SU-DHL-6 (cell line): ENCODE measurements around the gene DMP1.

ENCODE experiments used
- H2AFZ ChIP-seq: fragments of 200-600 bp; sonication (generic); 2 replicates; pipeline ENCODE4 v1.6.1; 2014; ENCODE audit warnings: low read depth, mild to moderate bottlenecking, moderate library complexity, mixed read lengths, antibody characterized with exemption, low read length; ENCODE audit not compliant: severe bottlenecking
- H3F3A ChIP-seq: fragments of 200-600 bp; shearing (Covaris generic); 2 replicates; pipeline ENCODE4 v1.6.0; 2016; ENCODE audit warnings: antibody characterized with exemption, mild to moderate bottlenecking; ENCODE audit not compliant: insufficient read depth
- H3K27ac ChIP-seq: fragments of 200-600 bp; sonication (generic); 2 replicates; pipeline ENCODE4 v1.5.1; 2016; ENCODE audit warnings: low read depth, mild to moderate bottlenecking, low read length, moderate library complexity, mixed read lengths
- H3K27me3 ChIP-seq: fragments of 200-600 bp; sonication (generic), shearing (Covaris generic); 2 replicates; pipeline ENCODE4 v1.6.0; 2014; ENCODE audit warnings: mild to moderate bottlenecking, low read length
- H3K36me3 ChIP-seq: fragments of 200-600 bp; sonication (generic); 2 replicates; pipeline ENCODE4 v1.6.1; 2014; ENCODE audit warnings: mild to moderate bottlenecking, low read length, mixed read lengths
- H3K4me2 ChIP-seq: fragments of 300-600, 200-600 bp; shearing (Covaris generic), sonication (generic); 2 replicates; pipeline ENCODE4 v1.6.0; 2014; ENCODE audit warnings: low read length, low read depth, mild to moderate bottlenecking; ENCODE audit not compliant: poor library complexity, severe bottlenecking
- H3K4me3 ChIP-seq: fragments of 200-600 bp; sonication (generic); 2 replicates; pipeline ENCODE4 v1.5.1; 2014; ENCODE audit warnings: antibody characterized with exemption, low read length, mild to moderate bottlenecking, mixed read lengths; ENCODE audit not compliant: insufficient read depth, poor library complexity, severe bottlenecking
- H3K79me2 ChIP-seq: fragments of 200-600 bp; sonication (generic); 2 replicates; pipeline ENCODE4 v1.6.1; 2014; ENCODE audit warnings: mild to moderate bottlenecking, low read length, moderate library complexity; ENCODE audit not compliant: insufficient read depth
- H3K9ac ChIP-seq: fragments of 200-600 bp; sonication (generic); 2 replicates; pipeline ENCODE4 v1.7.0; 2014; ENCODE audit warnings: mild to moderate bottlenecking, low read length
- H3K9me2 ChIP-seq: fragments of 200-600 bp; sonication (generic); replicated peaks from 2 replicates; pipeline ENCODE4 v1.6.1; 2014; ENCODE audit warnings: low read length; ENCODE audit not compliant: insufficient read depth
- H3K9me3 ChIP-seq: fragments of 200-600 bp; sonication (generic); 2 replicates; pipeline ENCODE4 v1.6.1; 2014; ENCODE audit warnings: low read length, mixed read lengths; ENCODE audit not compliant: insufficient read depth
- H4K20me1 ChIP-seq: fragments of 200-600 bp; sonication (generic); 2 replicates; pipeline ENCODE4 v1.6.1; 2014; ENCODE audit warnings: low read depth, mild to moderate bottlenecking, antibody characterized with exemption, low read length, moderate library complexity, mixed read lengths
- CTCF ChIP-seq: fragments of 200-600 bp; sonication (generic); IDR thresholded peaks from one replicate; pipeline ENCODE4 v1.5.1; 2017; ENCODE audit warnings: antibody characterized with exemption, mild to moderate bottlenecking, low read length, moderate library complexity; ENCODE audit not compliant: insufficient read depth, poor library complexity, severe bottlenecking
- EZH2phosphoT487 ChIP-seq: fragments of 200-600 bp; sonication (generic), shearing (Covaris generic); conservative IDR thresholded peaks from 2 replicates; pipeline ENCODE4 v1.6.1; 2018; ENCODE audit warnings: mild to moderate bottlenecking, antibody characterized with exemption, low read length, moderate library complexity, mixed read lengths

The DMP1 gene

DNA sequence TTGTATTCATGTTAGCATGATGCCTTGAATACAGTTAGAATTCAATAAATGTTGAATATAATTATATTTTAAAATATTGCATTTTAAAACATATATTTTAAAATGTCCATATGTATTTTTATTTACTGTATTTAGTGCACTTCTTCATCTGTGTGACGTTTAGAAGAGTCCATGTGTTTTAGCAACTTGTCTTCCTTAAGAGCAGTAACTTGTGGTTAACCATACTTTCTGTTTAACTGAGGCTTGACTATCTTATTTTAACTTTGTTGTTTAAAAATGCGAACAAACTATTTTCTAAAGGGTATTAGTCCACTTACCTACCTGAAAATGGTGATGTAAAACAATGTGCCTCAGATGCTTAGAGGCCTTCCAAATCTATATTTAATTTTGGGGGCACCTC lies 858 bp downstream of the DMP1 start:
- H3K36me3 ChIP-seq: no peaks in the 10 kb centered on the region
- no peaks in the 10 kb centered on the region for H4K20me1 ChIP-seq
- no peak overlapping the region for H3K9ac ChIP-seq
- no peaks in the 10 kb centered on the region for H3K9me2 ChIP-seq
- no peaks in the 10 kb centered on the region for H3K27me3 ChIP-seq
- no peak overlapping the region for H3K4me3 ChIP-seq
- no peaks in the 10 kb centered on the region for H3K9me3 ChIP-seq
- H2AFZ ChIP-seq: no peak overlapping the region
- H3K79me2 ChIP-seq: no peaks in the 10 kb centered on the region
- no peak overlapping the region for H3K4me2 ChIP-seq
- no peak for TF ChIP-seq CTCF
- TF ChIP-seq EZH2phosphoT487: no peak
- H3K27ac ChIP-seq: no peak overlapping the region
- no peaks in the 10 kb centered on the region for H3F3A ChIP-seq

DNA sequence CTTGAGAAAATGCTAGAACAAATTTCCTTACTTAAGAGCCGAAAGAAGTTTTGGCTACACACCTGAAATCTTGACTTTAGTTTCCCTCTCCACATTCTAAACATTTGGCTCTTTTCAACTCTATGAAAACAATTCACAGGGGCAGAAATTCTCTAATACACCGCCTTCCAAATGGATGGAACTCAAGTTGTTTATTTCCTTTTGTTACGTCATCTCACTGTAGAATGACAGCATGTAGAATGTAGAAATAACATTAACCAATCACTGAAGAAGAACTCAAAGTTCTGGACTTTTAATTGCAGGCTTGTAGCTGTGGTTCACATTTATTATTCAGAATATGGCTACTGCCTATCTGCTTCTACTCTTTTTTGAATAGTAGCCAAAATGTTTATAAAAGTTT lies 1.9 kb downstream of the DMP1 start:
- TF ChIP-seq CTCF: no peak
- no peak for TF ChIP-seq EZH2phosphoT487
- H3K27ac ChIP-seq: no peak overlapping the region

DNA sequence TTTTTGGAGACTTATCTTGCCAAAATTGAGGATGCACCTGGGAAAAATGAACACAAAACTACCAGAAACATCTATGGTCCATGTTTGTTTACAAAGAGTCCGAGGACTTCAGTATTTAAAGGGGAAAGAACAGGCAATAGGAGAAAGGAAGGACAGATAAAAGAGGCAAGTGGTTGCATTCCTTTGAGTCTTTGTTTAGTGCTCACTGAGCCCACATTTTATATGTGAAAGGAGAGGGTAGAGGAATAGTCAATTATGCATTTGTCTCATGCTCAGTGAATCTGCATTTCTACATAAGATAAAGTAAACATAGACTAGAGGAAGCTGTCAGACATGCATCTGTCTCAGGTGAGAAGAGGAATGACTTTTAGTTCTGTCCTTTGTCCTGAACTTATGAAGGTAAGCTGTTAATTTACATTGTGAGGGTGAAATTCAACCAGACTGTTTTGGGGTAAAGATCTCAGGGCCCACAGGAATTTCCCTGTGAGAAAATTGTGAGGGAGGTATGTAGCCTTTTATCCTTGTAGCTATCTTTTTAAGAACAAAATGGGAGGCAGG lies 4.5 kb downstream of the DMP1 start:
- TF ChIP-seq EZH2phosphoT487 (no peak), CTCF (no peak)
- Histone ChIP-seq H3K27ac (no peak overlapping the region), H3K9ac (no peak overlapping the region), H3K9me2 (no peaks in the 10 kb centered on the region), H2AFZ (no peak overlapping the region), H3F3A (no peaks in the 10 kb centered on the region), H3K4me3 (no peak overlapping the region), H3K79me2 (no peaks in the 10 kb centered on the region), H3K36me3 (no peaks in the 10 kb centered on the region), H3K9me3 (no peaks in the 10 kb centered on the region), H4K20me1 (no peaks in the 10 kb centered on the region), H3K27me3 (no peaks in the 10 kb centered on the region), H3K4me2 (no peak overlapping the region)

More for the DNA sequence above, 1.9 kb downstream of the DMP1 start:
- Histone ChIP-seq H3K36me3 (no peaks in the 10 kb centered on the region), H3K79me2 (no peaks in the 10 kb centered on the region), H3F3A (no peaks in the 10 kb centered on the region), H3K4me3 (no peak overlapping the region), H3K27me3 (no peaks in the 10 kb centered on the region), H4K20me1 (no peaks in the 10 kb centered on the region), H3K4me2 (no peak overlapping the region), H3K9me3 (no peaks in the 10 kb centered on the region), H3K9me2 (no peaks in the 10 kb centered on the region), H2AFZ (no peak overlapping the region), H3K9ac (no peak overlapping the region)
